HepG2 (cell line): ENCODE data around the gene PTPN5. TPM values are rescaled to one million over a fixed set of nuclear protein-coding genes. Genes with fewer than 3 reads are reported as not detected.

Experiments
- ATAC-seq: fragments of 200-7000 bp; cut with Tn5 transposase; 3 replicates; pipeline ENCODE4 v1.9.1; 2020; ENCODE audit warnings: mild to moderate bottlenecking, moderate library complexity
- BruUV-seq: library from RNA; stranded (reverse); fragments of 400-500 nt; replicated peaks from 2 replicates; lab custom pipeline; 2021; lab: Mats Ljungman, UMichigan
- CTCF ChIA-PET: fragments of 300-600 bp; formaldehyde crosslinking; extraction: SDS; loops from one replicate; lab custom pipeline; 2021; ENCODE audit warnings: low total read pairs, inconsistent platforms, low intra/inter-chr PET ratio; lab: Yijun Ruan, JAX
- POLR2A ChIA-PET: fragments of 350-600 bp; sonication (Branson Sonifier 250); formaldehyde crosslinking; loops from one replicate; lab custom pipeline; 2020; ENCODE audit warnings: antibody characterized with exemption, inconsistent platforms; lab: Yijun Ruan, JAX
- DNase-seq: peaks from one replicate; pipeline ENCODE4 v3.0.0-alpha.2; 2015; ENCODE audit warnings: low spot score
- FAIRE-seq: peaks from 3 replicates; lab custom pipeline; 2011; peaks lifted over from hg19 to GRCh38; lab: Jason Lieb, UNC
- H2AFZ ChIP-seq: one replicate; pipeline ENCODE4 v1.6.1; 2011; ENCODE audit warnings: low read length, inconsistent platforms
- H3K27ac ChIP-seq: fragments of 300-600 bp; 3 replicates; pipeline ENCODE4 v1.8.0; 2011; ENCODE audit warnings: mixed run types, mild to moderate bottlenecking, mixed read lengths, low read length, inconsistent platforms; ENCODE audit not compliant: insufficient read depth; ENCODE audit errors: extremely low read length
- H3K27me3 ChIP-seq, 2 experiments: fragments of 200-600 bp in 1 of 2; 2 replicates in 1 of 2; 3 replicates in 1 of 2; pipeline versions ENCODE4 v1.6.0 to v1.8.0; 2011; ENCODE audit warnings: low read length in 2 of 2, mild to moderate bottlenecking in 2 of 2, moderate library complexity in 2 of 2, inconsistent platforms in 1 of 2; ENCODE audit not compliant: insufficient read depth in 2 of 2, control insufficient read depth in 1 of 2
- H3K36me3 ChIP-seq, 2 experiments: fragments of 200-600 bp in 1 of 2; replicated peaks in 1 of 2; 2 replicates in 1 of 2; 3 replicates in 1 of 2; pipeline versions ENCODE4 v1.5.1 to v1.8.0; 2011; ENCODE audit warnings: low read length in 2 of 2, inconsistent platforms in 1 of 2; ENCODE audit not compliant: insufficient read depth in 2 of 2, control insufficient read depth in 1 of 2
- H3K4me1 ChIP-seq: 2 replicates; pipeline ENCODE4 v1.5.1; 2012; ENCODE audit warnings: low read length, inconsistent platforms; ENCODE audit not compliant: insufficient read depth
- H3K4me2 ChIP-seq: 2 replicates; pipeline ENCODE4 v1.6.0; 2011; ENCODE audit warnings: low read depth, low read length, inconsistent platforms
- H3K4me3 ChIP-seq, 3 experiments: fragments of 200-600 bp in 1 of 3; sonication (generic), shearing (Covaris generic) in 1 of 3; replicated peaks in 1 of 3; 2 replicates each; pipeline ENCODE4 v1.5.1; 2011 to 2016; ENCODE audit warnings: low read length in 3 of 3, inconsistent platforms in 2 of 3, low read depth in 2 of 3, mild to moderate bottlenecking in 2 of 3, control low read depth in 1 of 3, mixed read lengths in 1 of 3; ENCODE audit not compliant: insufficient read depth in 1 of 3
- H3K79me2 ChIP-seq: one replicate; pipeline ENCODE4 v1.6.1; 2011; ENCODE audit warnings: low read length, inconsistent platforms; ENCODE audit not compliant: insufficient read depth
- H3K9ac ChIP-seq: 2 replicates; pipeline ENCODE4 v1.6.0; 2011; ENCODE audit warnings: mild to moderate bottlenecking, low read depth, low read length, inconsistent platforms; ENCODE audit not compliant: insufficient read depth
- H3K9me3 ChIP-seq: 2 replicates; pipeline ENCODE4 v1.5.1; 2012; ENCODE audit warnings: mild to moderate bottlenecking, low read length
- H4K20me1 ChIP-seq: 2 replicates; pipeline ENCODE4 v1.6.0; 2011; ENCODE audit warnings: inconsistent platforms, mild to moderate bottlenecking, low read length, moderate library complexity; ENCODE audit not compliant: insufficient read depth
- CCAR2 ChIP-seq: fragments of 200-400 bp; formaldehyde crosslinking; optimal IDR thresholded peaks from 2 replicates; pipeline ENCODE3; 2018; ENCODE audit warnings: low read depth, mild to moderate bottlenecking, low read length, moderate library complexity
- E2F1 ChIP-seq: sonication (generic); formaldehyde crosslinking; IDR thresholded peaks from 2 replicates; pipeline ENCODE4 v1.5.0; 2020; ENCODE audit warnings: missing genetic modification reagents
- MAFG ChIP-seq: sonication (generic); formaldehyde crosslinking; IDR thresholded peaks from 2 replicates; pipeline ENCODE4 v1.5.1; 2020; ENCODE audit warnings: mild to moderate bottlenecking, missing genetic modification reagents
- MAZ ChIP-seq, 2 experiments: sonication (generic) in 1 of 2; formaldehyde crosslinking in 1 of 2; IDR thresholded peaks; 2 replicates each; pipeline versions ENCODE4 v1.5.0 to v1.6.1; 2012 to 2020; ENCODE audit warnings: low read depth in 2 of 2, mild to moderate bottlenecking in 2 of 2, borderline replicate concordance in 1 of 2, improper control_type of control experiment in 1 of 2, low read length in 1 of 2, missing genetic modification reagents in 1 of 2, moderate library complexity in 1 of 2
- NCOA1 ChIP-seq: sonication (generic); formaldehyde crosslinking; IDR thresholded peaks from 2 replicates; pipeline ENCODE4 v1.9.0; 2021; ENCODE audit warnings: missing genetic modification reagents
- NFATC3 ChIP-seq: sonication (generic); formaldehyde crosslinking; IDR thresholded peaks from 2 replicates; pipeline ENCODE4 v1.5.1; 2020; ENCODE audit warnings: mild to moderate bottlenecking, missing genetic modification reagents
- RAD51 ChIP-seq: fragments of 450-650 bp; IDR thresholded peaks from 2 replicates; pipeline ENCODE4 v1.6.1; 2016; ENCODE audit warnings: borderline replicate concordance
- SALL2 ChIP-seq: sonication (generic); formaldehyde crosslinking; IDR thresholded peaks from 2 replicates; pipeline ENCODE4 v1.8.1; 2023; ENCODE audit warnings: mild to moderate bottlenecking, missing genetic modification reagents, inconsistent platforms
- ZNF253 ChIP-seq: sonication (generic); formaldehyde crosslinking; IDR thresholded peaks from 2 replicates; pipeline ENCODE4 v1.8.0; 2022; ENCODE audit warnings: mild to moderate bottlenecking, missing genetic modification reagents, borderline replicate concordance
- ZNF431 ChIP-seq: sonication (generic); formaldehyde crosslinking; IDR thresholded peaks from 2 replicates; pipeline ENCODE4 v1.9.0; 2022; ENCODE audit warnings: missing genetic modification reagents, low read depth, mild to moderate bottlenecking, borderline replicate concordance
- ZNF501 ChIP-seq: sonication (generic); formaldehyde crosslinking; IDR thresholded peaks from 2 replicates; pipeline ENCODE4 v1.5.1; 2020; ENCODE audit warnings: mild to moderate bottlenecking, moderate library complexity, missing genetic modification reagents
- ZNF879 ChIP-seq: sonication (generic); formaldehyde crosslinking; IDR thresholded peaks from 2 replicates; pipeline ENCODE4 v1.8.1; 2023; ENCODE audit warnings: missing genetic modification reagents
- WGBS: methylation state at CpG from one replicate; pipeline ENCODE4 v1.1.6; 2017; ENCODE audit warnings: low lambda C conversion rate; 5-methylcytosine and 5-hydroxymethylcytosine counted together
- in situ Hi-C: cut with HindIII; loops from 2 replicates; pipeline ENCODE4 v1.10.0; 2017; ENCODE audit warnings: low pct_unique_long_range_greater_than_20kb; ENCODE audit not compliant: extremely low pct_ligation_motif_present
- intact Hi-C: fragments of 100-400 bp; cut with micrococcal nuclease; formaldehyde crosslinking; loops from one replicate; pipeline ENCODE4 v1.10.0; 2022; ENCODE audit not compliant: unreplicated experiment
- polyA plus RNA-seq, 8 experiments: library from polyadenylated mRNA; depleted of rRNA in 3 of 8; stranded (reverse) in 7 of 8; unstranded in 1 of 8; fragments of >200 nt; fragmentation: Illumina TruSeq in 4 of 8; extraction: Trizol in 4 of 8; gene quantifications; 2 replicates each; pipeline versions ENCODE4 v1.2.1 to v1.2.3, GENCODE V29; 2011 to 2016; ENCODE audit warnings: low read depth in 4 of 8, missing spikeins in 1 of 8, mixed read lengths in 1 of 8; ENCODE audit not compliant: insufficient read depth in 1 of 8
- total RNA-seq, 5 experiments: library from RNA; depleted of rRNA; stranded (reverse); fragments of >200 nt; fragmentation: Illumina TruSeq; extraction: Trizol; gene quantifications; 2 replicates each; pipeline ENCODE4 v1.2.3, GENCODE V29; 2016; ENCODE audit warnings: low read depth in 1 of 5
- TF ChIP-seq, protein P1 (sequence below), 2 experiments: sonication (generic) in 1 of 2; formaldehyde crosslinking in 1 of 2; IDR thresholded peaks; 2 replicates each; pipeline versions ENCODE4 v1.4.0 to v1.6.1; 2018 to 2020; ENCODE audit warnings: missing genetic modification reagents in 2 of 2, borderline replicate concordance in 1 of 2, low read depth in 1 of 2, mild to moderate bottlenecking in 1 of 2, missing biosample characterization in 1 of 2
- TF ChIP-seq, protein P2 (sequence below): sonication (generic); IDR thresholded peaks from 2 replicates; pipeline ENCODE4 v1.6.1; 2016; ENCODE audit warnings: low read depth, borderline replicate concordance
- TF ChIP-seq, protein P3 (sequence below): sonication (generic); formaldehyde crosslinking; IDR thresholded peaks from 2 replicates; pipeline ENCODE4 v1.8.0; 2022; ENCODE audit warnings: missing genetic modification reagents, mild to moderate bottlenecking, borderline replicate concordance

Gene PTPN5
- total and polyA plus RNA-seq, 2 of the 13 experiments (the other 11 are each of a cell fraction or from before 2014, with no cell fraction given), result not detected

GRCh38 chr11:18780329-18780728 lies 11.3 kb downstream of the PTPN5 start (continued):
- TF ChIP-seq, protein P1, sequence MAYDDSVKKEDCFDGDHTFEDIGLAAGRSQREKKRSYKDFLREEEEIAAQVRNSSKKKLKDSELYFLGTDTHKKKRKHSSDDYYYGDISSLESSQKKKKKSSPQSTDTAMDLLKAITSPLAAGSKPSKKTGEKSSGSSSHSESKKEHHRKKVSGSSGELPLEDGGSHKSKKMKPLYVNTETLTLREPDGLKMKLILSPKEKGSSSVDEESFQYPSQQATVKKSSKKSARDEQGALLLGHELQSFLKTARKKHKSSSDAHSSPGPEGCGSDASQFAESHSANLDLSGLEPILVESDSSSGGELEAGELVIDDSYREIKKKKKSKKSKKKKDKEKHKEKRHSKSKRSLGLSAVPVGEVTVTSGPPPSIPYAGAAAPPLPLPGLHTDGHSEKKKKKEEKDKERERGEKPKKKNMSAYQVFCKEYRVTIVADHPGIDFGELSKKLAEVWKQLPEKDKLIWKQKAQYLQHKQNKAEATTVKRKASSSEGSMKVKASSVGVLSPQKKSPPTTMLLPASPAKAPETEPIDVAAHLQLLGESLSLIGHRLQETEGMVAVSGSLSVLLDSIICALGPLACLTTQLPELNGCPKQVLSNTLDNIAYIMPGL (CRISPR knock-in tag; IDR thresholded peaks at IDR 0.05; ENCODE audit: borderline replicate concordance in 1 of 2, low read depth in 1 of 2), result no peak
- TF ChIP-seq MAZ (IDR thresholded peaks at IDR 0.05; ENCODE audit: borderline replicate concordance, low read depth, low read length) (no peak), MAZ (CRISPR knock-in tag; IDR thresholded peaks at IDR 0.05; ENCODE audit: low read depth) (no peak), E2F1 (CRISPR knock-in tag) (no peak), ZNF501 (no peak), NCOA1 (CRISPR knock-in tag) (no peak), RAD51 (no peak), CCAR2 (no peak)
- TF ChIP-seq, protein P2, sequence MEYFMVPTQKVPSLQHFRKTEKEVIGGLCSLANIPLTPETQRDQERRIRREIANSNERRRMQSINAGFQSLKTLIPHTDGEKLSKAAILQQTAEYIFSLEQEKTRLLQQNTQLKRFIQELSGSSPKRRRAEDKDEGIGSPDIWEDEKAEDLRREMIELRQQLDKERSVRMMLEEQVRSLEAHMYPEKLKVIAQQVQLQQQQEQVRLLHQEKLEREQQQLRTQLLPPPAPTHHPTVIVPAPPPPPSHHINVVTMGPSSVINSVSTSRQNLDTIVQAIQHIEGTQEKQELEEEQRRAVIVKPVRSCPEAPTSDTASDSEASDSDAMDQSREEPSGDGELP, result no peak
- TF ChIP-seq, all 625 proteins: peak for 0

- WGBS, result 34% methylated on average over 4 of the region's 4 CpGs
- CTCF ChIA-PET, result no interaction called here
- BruUV-seq, result no TSS peak
Observed at GRCh38 chr11:18778468-18778867, 13.1 kb downstream of the PTPN5 start.

More at GRCh38 chr11:18778468-18778867, 13.1 kb downstream of the PTPN5 start:
- TF ChIP-seq ZNF879 (CRISPR knock-in tag), result no peak
- TF ChIP-seq ZNF253 (CRISPR knock-in tag), result no peak
- no peak for TF ChIP-seq NFATC3
- TF ChIP-seq, protein P3, sequence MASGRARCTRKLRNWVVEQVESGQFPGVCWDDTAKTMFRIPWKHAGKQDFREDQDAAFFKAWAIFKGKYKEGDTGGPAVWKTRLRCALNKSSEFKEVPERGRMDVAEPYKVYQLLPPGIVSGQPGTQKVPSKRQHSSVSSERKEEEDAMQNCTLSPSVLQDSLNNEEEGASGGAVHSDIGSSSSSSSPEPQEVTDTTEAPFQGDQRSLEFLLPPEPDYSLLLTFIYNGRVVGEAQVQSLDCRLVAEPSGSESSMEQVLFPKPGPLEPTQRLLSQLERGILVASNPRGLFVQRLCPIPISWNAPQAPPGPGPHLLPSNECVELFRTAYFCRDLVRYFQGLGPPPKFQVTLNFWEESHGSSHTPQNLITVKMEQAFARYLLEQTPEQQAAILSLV, result no peak
- TF ChIP-seq MAFG (CRISPR knock-in tag), result no peak
- no peak for TF ChIP-seq SALL2 (CRISPR knock-in tag)
- TF ChIP-seq ZNF431, result no peak
- no peak overlapping the region for H3K9ac ChIP-seq
- H3K27ac ChIP-seq, result no peak overlapping the region
- H3K27me3 ChIP-seq, result peaks cover 0 to 14% of the 10 kb centered on the region in 2 experiments; a peak in 1 of 5 replicates
- ATAC-seq, result no peak
- in situ Hi-C loops, result no loop called here
- intact Hi-C loops, result no loop called here
- POLR2A ChIA-PET, result no interaction called here
- no peaks in the 10 kb centered on the region for H3K4me1 ChIP-seq
- no peak for DNase-seq
- no peak overlapping the region for H3K4me3 ChIP-seq
- H3K9me3 ChIP-seq, result no peaks in the 10 kb centered on the region
- FAIRE-seq, result no peak
- H3K36me3 ChIP-seq, result no peaks in the 10 kb centered on the region
- H3K4me2 ChIP-seq, result no peak overlapping the region
- H2AFZ ChIP-seq, result no peak overlapping the region
- H3K79me2 ChIP-seq, result no peaks in the 10 kb centered on the region
- no peaks in the 10 kb centered on the region for H4K20me1 ChIP-seq
